Kidney epithelial cell (primary cell): ENCODE data around the gene MYNN. TPM values are rescaled to one million over a fixed set of nuclear protein-coding genes. Genes with fewer than 3 reads are reported as not detected.

ENCODE experiments used
- DNase-seq: peaks from one replicate; pipeline ENCODE4 v3.0.0-alpha.2; 2010; ENCODE audit warnings: low read depth
- H3K27me3 ChIP-seq: 2 replicates; pipeline ENCODE4 v1.6.0; 2011; ENCODE audit warnings: low read length; ENCODE audit not compliant: control insufficient read depth, insufficient read depth
- H3K36me3 ChIP-seq: 2 replicates; pipeline ENCODE4 v1.5.1; 2011; ENCODE audit warnings: low read length; ENCODE audit not compliant: control insufficient read depth, insufficient read depth
- H3K4me3 ChIP-seq: 2 replicates; pipeline ENCODE4 v1.5.1; 2011; ENCODE audit warnings: low read depth, mild to moderate bottlenecking, control low read depth, low read length
- CTCF ChIP-seq: IDR thresholded peaks from 2 replicates; pipeline ENCODE4 v1.5.1; 2011; ENCODE audit warnings: mild to moderate bottlenecking, moderate library complexity, low read length, control low read depth, inconsistent platforms; ENCODE audit not compliant: insufficient read depth, poor library complexity, severe bottlenecking
- total RNA-seq: library from RNA; depleted of rRNA; stranded (reverse); fragments of >200 nt; gene quantifications from 2 replicates; pipeline ENCODE4 v1.2.3, GENCODE V29; 2015

The MYNN gene
- total RNA-seq, 1 donor from 2014 or later: 17.3 TPM

- TF ChIP-seq CTCF: no peak
- no peak for DNase-seq
- no peaks in the 10 kb centered on the region for H3K36me3 ChIP-seq
Measured at GRCh38 chr3:169750665-169751064, 22.5 kb upstream of the MYNN start.

GRCh38 chr3:169751875-169752274 lies 21.3 kb upstream of the MYNN start:
- Histone ChIP-seq H3K36me3 (no peaks in the 10 kb centered on the region), H3K27me3 (no peaks in the 10 kb centered on the region), H3K4me3 (no peak overlapping the region)
- DNase-seq: no peak
- no peak for TF ChIP-seq CTCF

More at GRCh38 chr3:169750665-169751064, 22.5 kb upstream of the MYNN start:
- H3K4me3 ChIP-seq: no peak overlapping the region
- H3K27me3 ChIP-seq: no peaks in the 10 kb centered on the region

- no peaks in the 10 kb centered on the region for H3K36me3 ChIP-seq
- no peaks in the 10 kb centered on the region for H3K27me3 ChIP-seq
- no peak for DNase-seq
- no peak for TF ChIP-seq CTCF
- no peak overlapping the region for H3K4me3 ChIP-seq
Measured at GRCh38 chr3:169754711-169755110, 18.5 kb upstream of the MYNN start.

DNA sequence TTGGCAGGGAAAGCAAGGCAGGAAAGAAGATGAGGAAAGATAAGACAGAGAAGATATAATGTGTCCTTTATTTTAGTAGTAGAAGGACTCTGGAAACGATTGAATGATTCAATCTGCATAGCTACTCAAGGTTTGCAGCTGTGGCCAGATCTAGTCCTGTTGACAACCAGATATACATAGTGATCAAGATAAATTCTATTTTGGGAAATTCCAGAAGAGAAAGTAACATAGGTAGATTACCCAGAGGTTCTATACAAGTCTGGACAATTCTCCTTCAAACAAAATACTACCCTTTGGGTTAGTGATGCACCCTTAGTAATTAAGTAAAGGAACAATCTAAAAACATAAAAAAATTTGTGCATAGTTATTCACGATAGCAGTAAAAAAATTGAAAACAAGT lies 17.7 kb upstream of the MYNN start:
- TF ChIP-seq CTCF: no peak
- no peak for DNase-seq
- Histone ChIP-seq H3K27me3 (no peaks in the 10 kb centered on the region), H3K36me3 (no peaks in the 10 kb centered on the region), H3K4me3 (no peak overlapping the region)

DNA sequence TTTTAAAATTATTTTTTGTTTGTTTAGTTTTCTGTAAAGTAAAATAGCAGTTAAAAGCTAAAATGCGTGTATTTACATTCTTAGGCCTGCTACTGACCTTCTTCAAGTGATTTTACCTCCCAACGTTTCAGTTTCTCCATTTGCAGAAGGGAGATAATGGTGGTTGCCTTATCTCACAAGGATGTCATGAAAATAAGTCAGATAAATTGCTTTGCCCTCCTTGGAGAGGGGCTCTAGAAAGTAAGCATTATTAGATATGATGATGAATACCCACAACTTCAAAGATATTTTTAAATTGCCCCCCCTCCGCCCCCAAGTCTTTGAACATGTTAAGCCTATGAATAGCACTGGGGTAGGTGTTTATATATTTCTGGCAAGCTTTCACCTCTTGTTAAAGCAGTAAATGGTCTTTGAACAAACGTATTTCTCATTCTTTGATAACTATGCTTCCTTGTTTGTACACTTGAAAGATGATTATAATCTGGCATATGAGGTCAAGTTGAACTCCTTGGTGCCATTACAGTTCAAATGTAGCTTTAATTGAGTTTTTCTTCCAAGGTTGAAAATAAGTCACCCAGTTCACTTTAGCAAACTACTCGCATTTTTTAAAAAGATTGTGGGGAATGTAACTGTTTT lies 14.7 kb upstream of the MYNN start:
- Histone ChIP-seq H3K4me3 (no peak overlapping the region), H3K27me3 (no peaks in the 10 kb centered on the region), H3K36me3 (no peaks in the 10 kb centered on the region)
- no peak for DNase-seq
- TF ChIP-seq CTCF: no peak

DNA sequence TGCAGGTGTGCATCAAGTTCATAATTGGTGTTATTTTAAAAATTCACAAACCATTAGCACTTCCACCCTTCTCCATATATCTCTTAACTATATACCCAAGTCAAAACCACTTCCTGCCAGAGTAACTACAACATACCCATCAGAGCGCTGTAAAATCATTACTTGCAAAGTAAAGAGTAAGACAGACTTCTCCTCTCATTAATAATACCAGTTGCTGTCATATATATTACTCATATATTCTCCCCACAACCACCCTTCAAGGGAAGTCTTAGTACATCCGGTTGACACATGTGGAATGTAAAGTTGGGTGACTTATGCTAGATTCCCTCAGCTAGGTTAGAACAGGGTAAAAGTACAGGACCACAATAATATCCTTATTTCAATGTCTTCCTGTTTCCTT lies 13.9 kb upstream of the MYNN start:
- Histone ChIP-seq H3K4me3 (no peak overlapping the region), H3K27me3 (no peaks in the 10 kb centered on the region), H3K36me3 (no peaks in the 10 kb centered on the region)
- no peak for DNase-seq
- no peak for TF ChIP-seq CTCF
